Central memory CD8-positive, alpha-beta T cell (primary cell): Measurements from ENCODE around the gene IQCM.

Experiments
- ATAC-seq: fragments of 150-1000 bp; cut with Tn5 transposase; replicated peaks from 2 replicates; pipeline ENCODE4 v1.10.0; 2022; ENCODE audit warnings: mild to moderate bottlenecking, moderate FRiP score, moderate number of reproducible peaks; ENCODE audit not compliant: poor library complexity, severe bottlenecking; ENCODE audit errors: extremely low read depth
- DNase-seq, 2 donors: peaks; one replicate each; pipeline ENCODE4 v3.0.0; 2021; ENCODE audit warnings: low spot score in 2 of 2
- H3K27ac Mint-ChIP-seq: one replicate; pipeline ENCODE4 v1.8.0; 2022; ENCODE audit warnings: low read depth, mild to moderate bottlenecking, moderate library complexity, mixed read lengths
- H3K27me3 Mint-ChIP-seq: one replicate; pipeline ENCODE4 v1.8.0; 2022; ENCODE audit warnings: mixed read lengths
- H3K36me3 Mint-ChIP-seq: one replicate; pipeline ENCODE4 v1.8.0; 2022; ENCODE audit warnings: mild to moderate bottlenecking, moderate library complexity, mixed read lengths; ENCODE audit not compliant: insufficient read depth
- H3K4me1 Mint-ChIP-seq: one replicate; pipeline ENCODE4 v1.8.0; 2022; ENCODE audit warnings: mixed read lengths
- H3K4me3 Mint-ChIP-seq: one replicate; pipeline ENCODE4 v1.8.0; 2022; ENCODE audit warnings: mild to moderate bottlenecking, moderate library complexity, mixed read lengths
- H3K9me3 Mint-ChIP-seq: one replicate; pipeline ENCODE4 v1.8.0; 2022; ENCODE audit warnings: mixed read lengths

The IQCM gene

GRCh38 chr4:149755969-149756368 is 59.7 kb downstream of the IQCM start:
- Mint-ChIP-seq H3K4me1 (no peaks in the 10 kb centered on the region), H3K36me3 (no peaks in the 10 kb centered on the region), H3K9me3 (peaks cover 14% of the 10 kb centered on the region), H3K27ac (no peak overlapping the region), H3K27me3 (no peaks in the 10 kb centered on the region), H3K4me3 (no peak overlapping the region)
- DNase-seq = no peak
- ATAC-seq = no peak

GRCh38 chr4:149754526-149754925 is 61.1 kb downstream of the IQCM start:
- Mint-ChIP-seq H3K4me1 (no peaks in the 10 kb centered on the region), H3K4me3 (no peak overlapping the region), H3K27ac (no peak overlapping the region), H3K36me3 (no peaks in the 10 kb centered on the region), H3K9me3 (peaks cover 10% of the 10 kb centered on the region), H3K27me3 (no peaks in the 10 kb centered on the region)
- ATAC-seq (no peak), DNase-seq (no peak)

DNA sequence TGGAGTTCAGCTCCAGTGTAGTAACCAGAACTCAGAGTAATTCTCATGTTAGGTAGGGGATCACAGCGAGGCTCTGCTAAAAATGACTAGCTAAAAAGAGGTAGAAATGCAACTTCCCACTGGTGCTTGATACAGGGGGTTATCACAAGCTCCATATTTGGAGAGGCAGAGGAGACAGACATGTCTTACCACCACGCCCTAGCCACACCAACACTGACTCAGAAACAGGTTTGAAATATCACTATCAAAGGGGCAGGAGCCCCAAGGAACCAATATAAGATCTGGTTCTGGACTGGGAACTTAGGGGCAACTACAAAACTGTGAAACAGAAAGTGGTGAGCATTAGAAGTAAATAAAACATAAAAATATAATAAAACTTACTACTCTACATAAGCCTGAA is 62.9 kb downstream of the IQCM start:
- no peak for DNase-seq

DNA sequence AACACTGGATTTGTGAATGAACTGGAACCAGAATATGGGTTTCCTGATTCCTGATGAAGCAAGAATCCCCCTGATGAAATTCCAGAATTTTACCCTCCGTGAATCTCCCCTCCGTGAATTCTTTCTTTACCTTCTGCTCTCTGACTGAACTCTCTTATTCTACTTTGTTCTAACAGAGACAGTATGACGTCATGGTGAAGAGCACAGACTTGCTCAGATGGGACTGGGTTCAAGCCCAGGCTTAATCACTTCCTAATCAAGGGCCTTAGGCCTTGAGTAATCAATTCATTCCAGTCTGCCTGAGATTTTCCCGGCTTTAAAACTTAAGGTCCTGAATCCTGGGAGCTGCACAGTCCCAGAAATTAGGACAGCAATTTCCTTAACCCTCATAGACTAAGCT is 64.5 kb downstream of the IQCM start:
- ATAC-seq (no peak), DNase-seq (no peak)
- peaks cover 13% of the 10 kb centered on the region for H3K9me3 Mint-ChIP-seq
- no peaks in the 10 kb centered on the region for H3K36me3 Mint-ChIP-seq
- H3K4me3 Mint-ChIP-seq = no peak overlapping the region
- H3K4me1 Mint-ChIP-seq = no peaks in the 10 kb centered on the region
- H3K27ac Mint-ChIP-seq = no peak overlapping the region
- no peaks in the 10 kb centered on the region for H3K27me3 Mint-ChIP-seq

More for the DNA sequence above, 62.9 kb downstream of the IQCM start:
- Mint-ChIP-seq H3K27me3 (no peaks in the 10 kb centered on the region), H3K36me3 (no peaks in the 10 kb centered on the region), H3K9me3 (peaks cover 10% of the 10 kb centered on the region), H3K4me1 (no peaks in the 10 kb centered on the region), H3K4me3 (no peak overlapping the region), H3K27ac (no peak overlapping the region)
- ATAC-seq = no peak

DNA sequence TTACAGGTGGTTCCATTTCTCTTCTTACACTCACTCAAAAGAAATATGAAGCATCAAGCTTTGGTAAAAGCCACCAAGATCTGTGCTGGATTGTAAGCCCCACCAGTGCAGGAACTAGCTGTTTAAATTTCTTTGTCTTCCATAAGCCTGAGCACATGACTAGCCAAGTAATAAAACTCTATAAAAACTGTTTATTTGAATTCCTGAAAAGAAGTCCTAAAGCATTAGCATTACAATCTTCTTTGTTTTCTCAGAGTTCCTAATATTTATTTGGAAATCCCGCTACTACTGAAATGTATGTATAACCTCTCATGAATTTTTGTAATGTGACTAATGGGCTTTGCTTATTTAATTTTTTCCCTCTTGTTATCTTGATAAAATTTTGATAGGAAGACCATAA is 65.9 kb downstream of the IQCM start:
- H3K4me1 Mint-ChIP-seq = no peaks in the 10 kb centered on the region
- no peak overlapping the region for H3K27ac Mint-ChIP-seq
- ATAC-seq = no peak
- H3K36me3 Mint-ChIP-seq = no peaks in the 10 kb centered on the region
- no peak for DNase-seq
- H3K4me3 Mint-ChIP-seq = no peak overlapping the region
- no peaks in the 10 kb centered on the region for H3K27me3 Mint-ChIP-seq
- H3K9me3 Mint-ChIP-seq = peaks cover 11% of the 10 kb centered on the region

GRCh38 chr4:149747646-149748045 is 68.0 kb downstream of the IQCM start:
- Mint-ChIP-seq H3K27me3 (no peaks in the 10 kb centered on the region), H3K27ac (no peak overlapping the region), H3K4me1 (no peaks in the 10 kb centered on the region), H3K4me3 (no peak overlapping the region), H3K36me3 (no peaks in the 10 kb centered on the region), H3K9me3 (peaks cover 6% of the 10 kb centered on the region)
- DNase-seq (no peak), ATAC-seq (no peak)

DNA sequence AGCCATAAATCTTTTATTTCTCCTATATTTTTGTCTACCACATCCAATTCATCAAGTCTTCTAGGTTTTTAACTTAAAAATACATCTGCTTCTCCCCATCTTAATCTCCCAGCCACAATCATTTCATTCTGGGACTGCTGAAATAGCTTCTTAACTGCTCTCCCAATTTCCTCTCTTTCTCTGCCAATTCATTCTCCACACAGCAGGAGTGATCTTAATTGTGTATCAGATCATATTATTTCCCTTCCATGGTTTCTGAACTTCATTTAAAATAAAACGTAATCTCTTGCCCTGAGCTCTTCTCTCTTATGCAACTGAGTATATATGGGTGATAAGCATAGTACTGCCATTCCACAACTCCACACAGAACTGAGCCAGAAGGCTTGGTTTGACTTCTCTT is 69.4 kb downstream of the IQCM start:
- Mint-ChIP-seq H3K27ac (no peak overlapping the region), H3K4me3 (no peak overlapping the region), H3K36me3 (no peaks in the 10 kb centered on the region), H3K27me3 (no peaks in the 10 kb centered on the region), H3K9me3 (peaks cover 6% of the 10 kb centered on the region), H3K4me1 (no peaks in the 10 kb centered on the region)
- ATAC-seq = no peak
- DNase-seq = no peak

GRCh38 chr4:149741186-149741831 is 74.3 kb downstream of the IQCM start:
- H3K4me3 Mint-ChIP-seq = no peak overlapping the region
- DNase-seq (no peak), ATAC-seq (no peak)
- H3K9me3 Mint-ChIP-seq = peaks cover 4% of the 10 kb centered on the region
- H3K4me1 Mint-ChIP-seq = no peaks in the 10 kb centered on the region
- H3K36me3 Mint-ChIP-seq = no peaks in the 10 kb centered on the region
- H3K27ac Mint-ChIP-seq = no peak overlapping the region
- H3K27me3 Mint-ChIP-seq = no peaks in the 10 kb centered on the region

DNA sequence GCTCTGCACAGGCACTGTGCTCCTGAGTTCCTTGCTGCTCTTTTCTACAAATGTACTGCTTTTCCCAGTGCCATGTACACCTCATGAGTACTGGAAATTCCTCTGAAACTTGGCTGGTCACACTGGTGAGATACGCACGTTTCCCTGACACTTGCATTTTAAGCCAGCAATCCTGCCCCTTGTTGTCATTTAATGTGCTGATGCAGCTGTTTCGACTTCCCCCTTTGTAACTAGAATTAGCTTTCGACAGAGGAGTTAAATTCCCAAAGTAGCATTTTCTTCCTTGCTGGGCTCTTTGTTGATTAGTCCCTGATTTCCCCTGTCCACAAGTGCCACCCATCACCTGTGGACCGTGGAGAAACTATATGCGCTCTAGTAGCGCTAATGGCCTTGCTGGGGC is 77.5 kb downstream of the IQCM start:
- DNase-seq = no peak
- no peak overlapping the region for H3K27ac Mint-ChIP-seq
- no peaks in the 10 kb centered on the region for H3K9me3 Mint-ChIP-seq
- no peak overlapping the region for H3K4me3 Mint-ChIP-seq
- H3K36me3 Mint-ChIP-seq = no peaks in the 10 kb centered on the region
- no peaks in the 10 kb centered on the region for H3K27me3 Mint-ChIP-seq
- H3K4me1 Mint-ChIP-seq = no peaks in the 10 kb centered on the region
- ATAC-seq = no peak

DNA sequence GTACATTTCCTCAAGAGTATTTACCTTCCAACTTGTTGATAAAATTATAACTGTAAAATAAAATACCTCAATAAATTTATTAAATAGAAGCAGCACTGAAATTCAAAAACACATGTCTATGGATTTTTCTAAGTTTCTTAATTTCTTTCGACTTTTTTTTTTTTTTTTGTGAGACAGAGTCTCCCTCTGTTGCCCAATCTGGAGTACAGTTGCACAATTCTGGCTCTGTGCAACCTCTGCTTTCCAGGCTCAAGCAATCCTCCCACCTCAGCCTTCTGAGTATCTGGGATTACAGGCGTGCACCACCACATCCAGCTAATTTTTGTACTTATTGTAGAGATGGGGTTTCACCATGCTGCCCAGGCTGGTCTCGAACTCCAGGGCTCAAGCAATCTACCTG is 79.8 kb downstream of the IQCM start:
- no peak for DNase-seq
- H3K4me1 Mint-ChIP-seq = no peaks in the 10 kb centered on the region
- no peaks in the 10 kb centered on the region for H3K36me3 Mint-ChIP-seq
- ATAC-seq = no peak
- no peak overlapping the region for H3K4me3 Mint-ChIP-seq
- H3K9me3 Mint-ChIP-seq = peaks cover 6% of the 10 kb centered on the region
- H3K27ac Mint-ChIP-seq = no peak overlapping the region
- H3K27me3 Mint-ChIP-seq = no peaks in the 10 kb centered on the region

DNA sequence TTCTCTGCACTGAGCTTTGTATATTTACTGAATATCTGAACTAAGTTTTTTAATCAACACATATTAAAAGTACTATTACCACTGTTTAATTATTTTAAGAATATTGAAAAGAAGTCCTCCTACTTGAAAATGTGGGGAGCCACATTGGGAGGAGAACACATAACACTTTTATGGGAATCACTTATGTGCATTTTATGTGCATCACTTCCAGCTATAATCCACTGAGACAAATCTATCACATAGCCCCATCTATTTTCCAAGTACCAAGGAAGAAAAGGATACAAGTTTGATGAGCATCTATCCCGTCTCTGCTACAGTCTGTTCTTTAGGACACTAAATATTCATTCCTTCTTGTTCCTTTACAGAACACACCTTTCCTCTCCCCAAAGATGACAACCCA is 87.2 kb downstream of the IQCM start:
- Mint-ChIP-seq H3K4me3 (no peak overlapping the region), H3K27ac (no peak overlapping the region), H3K4me1 (no peaks in the 10 kb centered on the region), H3K27me3 (no peaks in the 10 kb centered on the region), H3K9me3 (peaks cover 24% of the 10 kb centered on the region), H3K36me3 (no peaks in the 10 kb centered on the region)
- no peak for DNase-seq
- ATAC-seq = no peak

GRCh38 chr4:149727663-149728062 is 88.0 kb downstream of the IQCM start:
- no peak overlapping the region for H3K27ac Mint-ChIP-seq
- H3K4me1 Mint-ChIP-seq = no peaks in the 10 kb centered on the region
- H3K9me3 Mint-ChIP-seq = peaks cover 24% of the 10 kb centered on the region
- DNase-seq = no peak
- no peak for ATAC-seq
- no peak overlapping the region for H3K4me3 Mint-ChIP-seq
- no peaks in the 10 kb centered on the region for H3K27me3 Mint-ChIP-seq
- H3K36me3 Mint-ChIP-seq = no peaks in the 10 kb centered on the region

DNA sequence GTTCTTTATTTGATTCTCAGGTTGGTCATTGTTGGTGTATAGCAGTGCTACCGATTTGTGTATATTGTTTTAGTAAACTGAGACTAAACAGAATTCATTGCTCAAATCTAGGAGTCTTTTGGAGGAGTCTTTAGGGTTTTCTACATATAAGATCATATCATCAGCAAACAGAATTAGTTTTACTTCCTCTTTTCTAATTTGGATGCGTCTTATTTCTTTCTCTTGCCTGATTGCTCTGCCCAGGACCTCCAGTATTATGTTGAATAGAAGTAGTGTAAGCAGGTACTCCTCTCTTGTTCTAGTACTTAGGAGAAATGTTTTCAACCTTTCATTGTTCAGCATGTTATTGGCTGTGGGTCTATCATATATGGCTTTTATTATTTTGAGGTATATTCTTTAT is 92.6 kb downstream of the IQCM start:
- H3K27me3 Mint-ChIP-seq = no peaks in the 10 kb centered on the region
- no peak overlapping the region for H3K27ac Mint-ChIP-seq
- H3K4me1 Mint-ChIP-seq = no peaks in the 10 kb centered on the region
- DNase-seq (no peak), ATAC-seq (no peak)
- no peaks in the 10 kb centered on the region for H3K36me3 Mint-ChIP-seq
- H3K9me3 Mint-ChIP-seq = peaks cover 18% of the 10 kb centered on the region
- H3K4me3 Mint-ChIP-seq = no peak overlapping the region

DNA sequence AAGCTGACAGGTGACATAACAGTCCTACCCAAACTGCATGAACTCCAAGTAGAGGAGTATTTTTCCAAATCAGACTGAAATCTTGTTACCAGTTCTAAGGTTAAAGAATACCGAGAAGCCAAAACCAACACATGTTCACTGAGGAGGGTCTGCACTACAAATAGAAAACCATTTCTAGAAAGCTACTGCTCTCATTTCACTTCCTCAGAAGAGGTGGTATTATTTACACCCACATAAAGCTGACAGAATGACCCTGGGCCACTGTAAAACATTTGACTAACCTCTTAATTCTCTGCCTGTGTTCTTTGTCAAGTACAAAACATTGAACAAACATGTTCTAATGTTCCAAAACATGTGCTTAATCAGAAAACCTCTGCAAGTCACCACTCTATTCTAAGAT is 95.8 kb downstream of the IQCM start:
- H3K4me1 Mint-ChIP-seq = no peaks in the 10 kb centered on the region

More for the DNA sequence above, 95.8 kb downstream of the IQCM start:
- DNase-seq (no peak), ATAC-seq (no peak)
- peaks cover 6% of the 10 kb centered on the region for H3K9me3 Mint-ChIP-seq
- no peaks in the 10 kb centered on the region for H3K36me3 Mint-ChIP-seq
- no peaks in the 10 kb centered on the region for H3K27me3 Mint-ChIP-seq
- H3K27ac Mint-ChIP-seq = no peak overlapping the region
- H3K4me3 Mint-ChIP-seq = no peak overlapping the region
